Mesothelial cell of epicardium (in vitro differentiated cells): ENCODE measurements around the gene RAD51B. TPM values are rescaled to one million over a fixed set of nuclear protein-coding genes. Genes with fewer than 3 reads are reported as not detected.

Experiments
- DNase-seq, 2 experiments: peaks; one replicate each; pipeline ENCODE4 v3.0.0; 2021; ENCODE audit warnings: low spot score in 2 of 2; ENCODE audit not compliant: unreplicated experiment in 2 of 2
- H3K27ac Mint-ChIP-seq: 2 replicates; pipeline ENCODE4 v1.8.0; 2021; ENCODE audit warnings: mixed read lengths
- H3K27me3 Mint-ChIP-seq: 2 replicates; pipeline ENCODE4 v1.8.0; 2021; ENCODE audit warnings: low read depth, mixed read lengths
- H3K36me3 Mint-ChIP-seq: 2 replicates; pipeline ENCODE4 v1.8.0; 2021; ENCODE audit warnings: mixed read lengths
- H3K4me1 Mint-ChIP-seq: 2 replicates; pipeline ENCODE4 v1.8.0; 2021; ENCODE audit warnings: mixed read lengths
- H3K4me3 Mint-ChIP-seq: 2 replicates; pipeline ENCODE4 v1.8.0; 2021; ENCODE audit warnings: mild to moderate bottlenecking, moderate library complexity, mixed read lengths
- H3K9me3 Mint-ChIP-seq: 2 replicates; pipeline ENCODE4 v1.8.0; 2021; ENCODE audit warnings: mixed read lengths
- total RNA-seq: library from RNA; stranded (reverse); gene quantifications from 3 replicates; pipeline ENCODE4 v1.2.1, GENCODE V29; 2021
- TF ChIP-seq, protein P1 (sequence below): fragments of 200-600 bp; sonication (generic); IDR thresholded peaks from one replicate; pipeline ENCODE4 v1.5.0; 2021; ENCODE audit warnings: antibody characterized with exemption; ENCODE audit not compliant: unreplicated experiment

The RAD51B gene
- total RNA-seq, 1 donor from 2014 or later, result 34.7 TPM

DNA sequence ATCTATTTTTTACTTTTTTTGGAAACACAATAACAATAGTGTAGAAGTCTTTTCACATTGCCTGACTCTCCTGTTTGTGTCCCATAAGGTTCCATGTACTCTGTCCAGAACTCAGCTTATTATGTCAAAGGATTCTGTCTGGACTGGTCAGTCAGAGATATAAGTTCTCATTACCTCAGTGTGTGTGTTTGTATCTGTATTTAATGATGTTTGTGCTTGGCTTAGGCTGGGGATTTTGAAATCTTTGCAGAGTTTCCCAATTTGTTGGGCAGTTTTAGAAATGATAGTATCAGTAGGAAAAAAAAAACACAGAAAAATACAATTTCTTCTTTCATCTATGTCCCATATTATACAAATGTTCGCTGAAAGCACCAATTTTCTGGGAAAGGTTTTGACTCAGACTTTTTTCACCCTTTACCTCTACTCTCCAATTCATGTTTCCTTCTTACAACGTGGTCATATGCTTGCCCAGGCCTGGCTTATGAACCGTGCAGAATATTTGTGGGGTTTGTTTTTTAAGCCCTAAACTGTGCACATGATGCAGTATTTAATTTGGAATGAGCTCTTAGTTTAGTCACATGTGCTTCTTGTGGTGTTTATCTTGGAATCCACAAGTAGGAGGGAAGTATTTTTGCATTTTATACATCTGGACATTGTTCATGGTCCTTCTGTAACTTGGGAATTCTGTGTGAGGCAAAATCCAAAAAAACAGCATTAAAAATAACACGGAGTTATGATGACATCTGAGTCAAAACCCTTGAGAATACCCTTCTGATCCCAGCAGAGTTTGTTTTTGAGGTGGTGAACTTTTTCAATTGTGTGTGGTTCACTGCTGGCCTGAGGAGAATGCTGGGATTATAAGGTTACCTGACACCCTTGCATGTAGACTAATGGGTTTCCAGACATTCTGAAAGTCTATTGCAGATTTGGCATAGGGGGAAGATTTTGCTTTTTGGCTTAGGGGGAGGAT lies 121.2 kb downstream of the RAD51B start:
- Mint-ChIP-seq H3K36me3 (no peaks in the 10 kb centered on the region), H3K4me1 (peaks cover 66% of the 10 kb centered on the region), H3K4me3 (no peak overlapping the region), H3K27ac (peak overlapping the region; percentile 91), H3K9me3 (no peaks in the 10 kb centered on the region), H3K27me3 (no peaks in the 10 kb centered on the region)
- TF ChIP-seq, protein P1, sequence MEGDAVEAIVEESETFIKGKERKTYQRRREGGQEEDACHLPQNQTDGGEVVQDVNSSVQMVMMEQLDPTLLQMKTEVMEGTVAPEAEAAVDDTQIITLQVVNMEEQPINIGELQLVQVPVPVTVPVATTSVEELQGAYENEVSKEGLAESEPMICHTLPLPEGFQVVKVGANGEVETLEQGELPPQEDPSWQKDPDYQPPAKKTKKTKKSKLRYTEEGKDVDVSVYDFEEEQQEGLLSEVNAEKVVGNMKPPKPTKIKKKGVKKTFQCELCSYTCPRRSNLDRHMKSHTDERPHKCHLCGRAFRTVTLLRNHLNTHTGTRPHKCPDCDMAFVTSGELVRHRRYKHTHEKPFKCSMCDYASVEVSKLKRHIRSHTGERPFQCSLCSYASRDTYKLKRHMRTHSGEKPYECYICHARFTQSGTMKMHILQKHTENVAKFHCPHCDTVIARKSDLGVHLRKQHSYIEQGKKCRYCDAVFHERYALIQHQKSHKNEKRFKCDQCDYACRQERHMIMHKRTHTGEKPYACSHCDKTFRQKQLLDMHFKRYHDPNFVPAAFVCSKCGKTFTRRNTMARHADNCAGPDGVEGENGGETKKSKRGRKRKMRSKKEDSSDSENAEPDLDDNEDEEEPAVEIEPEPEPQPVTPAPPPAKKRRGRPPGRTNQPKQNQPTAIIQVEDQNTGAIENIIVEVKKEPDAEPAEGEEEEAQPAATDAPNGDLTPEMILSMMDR, result no peak
- no peak for DNase-seq

DNA sequence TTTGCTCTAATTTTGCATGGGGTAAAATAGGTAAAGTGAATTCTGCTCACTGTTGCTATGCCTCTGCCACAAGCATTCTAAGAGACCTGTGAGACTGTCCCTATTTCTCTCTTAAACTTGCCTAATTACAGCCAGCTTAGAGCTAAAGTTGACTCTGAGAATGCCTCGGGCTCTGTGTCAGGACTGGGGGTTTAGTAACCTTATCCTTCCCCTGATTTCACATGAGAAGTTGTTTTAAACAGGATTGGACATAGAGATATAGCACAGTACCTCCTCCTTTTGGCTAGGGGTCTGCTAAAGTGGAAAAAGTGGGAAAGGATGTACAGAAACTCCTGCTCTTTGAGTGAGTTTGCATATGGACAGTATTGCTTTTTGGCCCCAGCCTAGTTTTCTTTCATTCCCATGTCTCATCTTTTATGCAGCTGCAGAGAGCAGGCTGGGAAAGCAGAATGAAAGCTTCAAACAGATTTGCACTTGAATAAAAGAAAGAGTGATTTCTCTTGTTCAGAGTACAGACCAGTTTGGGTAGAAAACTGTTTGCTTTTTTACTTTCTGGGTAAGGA lies 122.0 kb downstream of the RAD51B start:
- peak overlapping the region; percentile 91 for H3K27ac Mint-ChIP-seq
- DNase-seq, result no peak
- TF ChIP-seq, protein P1, result no peak
- H3K36me3 Mint-ChIP-seq, result no peaks in the 10 kb centered on the region
- peaks cover 66% of the 10 kb centered on the region for H3K4me1 Mint-ChIP-seq
- no peaks in the 10 kb centered on the region for H3K9me3 Mint-ChIP-seq
- no peak overlapping the region for H3K4me3 Mint-ChIP-seq
- H3K27me3 Mint-ChIP-seq, result no peaks in the 10 kb centered on the region

DNA sequence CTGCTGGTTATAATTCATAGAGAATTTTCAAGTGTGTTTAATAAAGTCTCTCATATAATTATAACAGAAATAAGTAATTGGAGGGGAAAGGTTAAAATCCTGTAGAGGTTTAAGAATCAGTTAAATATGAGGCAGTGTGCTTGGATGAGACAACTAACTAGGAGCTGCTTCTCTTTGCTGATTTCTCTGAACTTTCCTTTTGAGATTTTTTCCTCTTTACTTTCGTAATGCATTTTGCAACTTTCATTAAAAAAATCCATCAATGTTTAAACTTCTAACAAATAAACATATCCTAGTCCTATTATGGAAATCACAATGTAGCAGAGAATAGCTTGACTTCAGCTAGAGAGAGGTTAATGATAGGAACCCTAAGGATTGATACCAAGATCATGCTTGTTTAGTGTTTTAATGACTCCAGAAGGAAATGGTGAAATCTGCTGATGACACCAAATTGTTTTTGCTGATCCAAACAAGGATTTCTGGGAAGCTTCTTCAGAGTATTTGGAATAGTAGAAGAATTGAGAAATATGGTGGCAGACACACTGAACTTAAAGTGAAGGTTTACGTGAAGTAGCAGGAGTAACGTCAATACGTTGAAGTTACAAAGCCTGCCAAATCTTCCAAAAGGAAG lies 122.6 kb downstream of the RAD51B start:
- no peak for DNase-seq
- Mint-ChIP-seq H3K4me3 (no peak overlapping the region), H3K4me1 (peaks cover 67% of the 10 kb centered on the region), H3K27me3 (no peaks in the 10 kb centered on the region), H3K36me3 (no peaks in the 10 kb centered on the region), H3K9me3 (no peaks in the 10 kb centered on the region), H3K27ac (peak overlapping the region; percentile 91)
- TF ChIP-seq, protein P1, result no peak

- Mint-ChIP-seq H3K4me3 (no peak overlapping the region), H3K9me3 (peaks cover under 1% of the 10 kb centered on the region), H3K36me3 (peaks cover under 1% of the 10 kb centered on the region), H3K27ac (peak overlapping the region; percentile 79), H3K4me1 (peaks cover 59% of the 10 kb centered on the region), H3K27me3 (no peaks in the 10 kb centered on the region)
- TF ChIP-seq, protein P1, result peak; percentile 77
- DNase-seq, result peak; percentile 57 to 66
Observed at GRCh38 chr14:67943947-67944346, 124.4 kb downstream of the RAD51B start.

DNA sequence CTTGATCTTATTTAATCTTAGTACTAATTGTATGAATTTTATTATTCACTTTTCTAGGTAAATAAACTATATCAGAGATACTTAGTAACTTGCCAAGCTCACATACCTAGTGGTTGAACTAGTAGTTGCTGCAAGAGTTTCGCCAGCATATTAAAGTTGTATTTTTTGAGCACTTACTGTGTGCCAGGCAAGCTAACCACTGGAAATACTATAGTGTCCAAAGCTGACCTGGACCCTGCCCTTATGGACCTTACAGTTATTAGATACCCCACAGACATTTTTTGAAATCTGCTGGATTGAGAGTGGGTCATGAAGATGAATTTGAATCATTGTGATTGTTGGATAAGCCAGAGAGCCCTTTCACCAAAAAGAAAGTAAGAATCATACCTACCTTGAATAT lies 125.0 kb downstream of the RAD51B start:
- H3K36me3 Mint-ChIP-seq, result peaks cover 7% of the 10 kb centered on the region
- peaks cover 54% of the 10 kb centered on the region for H3K4me1 Mint-ChIP-seq
- H3K9me3 Mint-ChIP-seq, result peaks cover 7% of the 10 kb centered on the region
- TF ChIP-seq, protein P1, result no peak
- H3K27ac Mint-ChIP-seq, result peak overlapping the region; percentile 82
- no peak for DNase-seq
- no peaks in the 10 kb centered on the region for H3K27me3 Mint-ChIP-seq
- no peak overlapping the region for H3K4me3 Mint-ChIP-seq
